ENCODE results near the gene PMF1. TPM values are rescaled to one million over a fixed set of nuclear protein-coding genes. Genes with fewer than 3 reads are reported as not detected.

PMF1 gene
- total and polyA plus RNA-seq, 2 of the 13 experiments (the other 11 are each of a cell fraction or from before 2014, with no cell fraction given) = 72.5 to 89.0 TPM

- 0 out of 2 replicates have a peak, but pooled peaks have one; percentile 68 for TF ChIP-seq THAP7 (CRISPR knock-in tag; IDR thresholded peaks at IDR 0.05)
- no peak for TF ChIP-seq MLX (CRISPR knock-in tag; IDR thresholded peaks at IDR 0.05)
- peak; percentile 85 for TF ChIP-seq THAP11 (CRISPR knock-in tag; IDR thresholded peaks at IDR 0.05)
- peak; percentile 62 for TF ChIP-seq ZNF619 (CRISPR knock-in tag; IDR thresholded peaks at IDR 0.05)
- TF ChIP-seq ZNF615 (CRISPR knock-in tag; IDR thresholded peaks at IDR 0.05; ENCODE audit: borderline replicate concordance) = no peak
- TF ChIP-seq MYC (CRISPR knock-in tag; IDR thresholded peaks at IDR 0.05; ENCODE audit: borderline replicate concordance) = peak; percentile 87
- no peak for TF ChIP-seq ZNF713 (CRISPR knock-in tag; IDR thresholded peaks at IDR 0.05)
- no peak for TF ChIP-seq ZNF432 (CRISPR knock-in tag; IDR thresholded peaks at IDR 0.05; ENCODE audit: borderline replicate concordance)
- TF ChIP-seq ZBTB43 (CRISPR knock-in tag; conservative IDR thresholded peaks at IDR 0.05) = 0 out of 2 replicates have a peak, but pooled peaks have one; percentile 33
- peak; percentile 87 for TF ChIP-seq SPEN (CRISPR knock-in tag; IDR thresholded peaks at IDR 0.05; ENCODE audit: low read depth)
- no peak for TF ChIP-seq ZBTB1 (CRISPR knock-in tag; IDR thresholded peaks at IDR 0.05; ENCODE audit: borderline replicate concordance)
- peak; percentile 65 for TF ChIP-seq DBP (CRISPR knock-in tag; IDR thresholded peaks at IDR 0.05; ENCODE audit: not compliant biosample characterization)
- TF ChIP-seq MEIS2 (CRISPR knock-in tag; IDR thresholded peaks at IDR 0.05) = peak; percentile 69; the same call in 1 of the 2 replicates
- TF ChIP-seq CERS6 (CRISPR knock-in tag; IDR thresholded peaks at IDR 0.05) = no peak
- peak; percentile 86 for TF ChIP-seq AGO1 (IDR thresholded peaks at IDR 0.05; ENCODE audit: low read depth, low read length, poor library complexity, severe bottlenecking)
- TF ChIP-seq CREB1 (IDR thresholded peaks at IDR 0.05) = peak; percentile 90
- TF ChIP-seq CREB1 (CRISPR knock-in tag; IDR thresholded peaks at IDR 0.05) = peak; percentile 95
- TF ChIP-seq MTERF4 (CRISPR knock-in tag; IDR thresholded peaks at IDR 0.05) = no peak
- peak; percentile 72; the same call in 1 of the 2 replicates for TF ChIP-seq ZNF276 (CRISPR knock-in tag; IDR thresholded peaks at IDR 0.05; ENCODE audit: low read depth)
- TF ChIP-seq LCORL (IDR thresholded peaks at IDR 0.05) = no peak
- peak; percentile 63 for TF ChIP-seq LCORL (CRISPR knock-in tag; IDR thresholded peaks at IDR 0.05)
- no peak for TF ChIP-seq ZNF292 (CRISPR knock-in tag; IDR thresholded peaks at IDR 0.05; ENCODE audit: borderline replicate concordance, low read depth)
Measured at GRCh38 chr1:156212833-156213643, at the start of gene PMF1 (continued).

Data from HepG2 (cell line).